Fibroblast of peridontal ligament (primary cell): ENCODE measurements around the gene COA7.
"Not testable (repeated sequence)": the region's sequence is repeated elsewhere in the genome, so short reads cannot be mapped to it uniquely, and the experiment has no call there.

ENCODE experiments used
- DNase-seq: peaks from one replicate; pipeline ENCODE4 v3.0.0-alpha.2; 2010; ENCODE audit errors: extremely low read depth

The COA7 gene

GRCh38 chr1:52706136-52706670 is 8.1 kb upstream of the COA7 start:
- no peak for DNase-seq

GRCh38 chr1:52702886-52703787 is 5.0 kb upstream of the COA7 start:
- DNase-seq, result peak; percentile 76

GRCh38 chr1:52695627-52696026 is 2.5 kb downstream of the COA7 start:
- no peak for DNase-seq

- DNase-seq, result no peak
Observed at GRCh38 chr1:52693843-52694242, 4.3 kb downstream of the COA7 start.

- not testable (repeated sequence) for DNase-seq
Observed at GRCh38 chr1:52693351-52693750, 4.8 kb downstream of the COA7 start.

- DNase-seq, result no peak
Observed at GRCh38 chr1:52692697-52693096, 5.5 kb downstream of the COA7 start.

- DNase-seq, result no peak
Observed at GRCh38 chr1:52691821-52692220, 6.3 kb downstream of the COA7 start.

GRCh38 chr1:52686830-52687229 is 11.3 kb downstream of the COA7 start:
- no peak for DNase-seq

GRCh38 chr1:52686261-52686751 is 11.8 kb downstream of the COA7 start:
- DNase-seq, result peak; percentile 76

- no peak for DNase-seq
Observed at GRCh38 chr1:52684545-52684944, 13.6 kb downstream of the COA7 start.

GRCh38 chr1:52683367-52683940 is 14.7 kb downstream of the COA7 start:
- no peak for DNase-seq

- no peak for DNase-seq
Observed at GRCh38 chr1:52681136-52681535, 17.0 kb downstream of the COA7 start.

- no peak for DNase-seq
Observed at GRCh38 chr1:52680353-52680752, 17.8 kb downstream of the COA7 start.

GRCh38 chr1:52679498-52679897 is 18.6 kb downstream of the COA7 start:
- DNase-seq, result no peak

- no peak for DNase-seq
Observed at GRCh38 chr1:52679048-52679447, 19.1 kb downstream of the COA7 start.

- no peak for DNase-seq
Observed at GRCh38 chr1:52677076-52677806, 20.9 kb downstream of the COA7 start.

- no peak for DNase-seq
Observed at GRCh38 chr1:52676249-52676903, 21.8 kb downstream of the COA7 start.

- DNase-seq, result no peak
Observed at GRCh38 chr1:52674497-52675384, 23.4 kb downstream of the COA7 start.

- no peak for DNase-seq
Observed at GRCh38 chr1:52673513-52673912, 24.6 kb downstream of the COA7 start.

GRCh38 chr1:52672946-52673345 is 25.2 kb downstream of the COA7 start:
- no peak for DNase-seq

GRCh38 chr1:52670604-52671003 is 27.5 kb downstream of the COA7 start:
- peak; percentile 45 for DNase-seq
